ENCODE results near the gene NSD2. TPM values are rescaled to one million over a fixed set of nuclear protein-coding genes. Genes with fewer than 3 reads are reported as not detected.

The NSD2 gene
- total RNA-seq, 4 donors from 2014 or later: 17.3 to 23.6 (median 19.4) TPM

- no peak overlapping the region for H3K4me3 ChIP-seq (ENCODE audit: low read depth, poor library complexity, severe bottlenecking)
- 90 to 92% methylated on average over 12 of the region's 12 CpGs for WGBS, 2 donors
- intact Hi-C loops (cut with DNase I; ENCODE audit: low total_unique reads): no loop called here
- DNase-seq (ENCODE audit: low spot score in 2 of 2): no peak
- TF ChIP-seq POLR2A (IDR thresholded peaks at IDR 0.05): no peak
- TF ChIP-seq CTCF (IDR thresholded peaks at IDR 0.05): no peak
These were observed 102.0 kb downstream of the NSD2 start for GRCh38 chr4:1973218-1973617.

GRCh38 chr4:1973661-1974060, 102.5 kb downstream of the NSD2 start:
- TF ChIP-seq CTCF (IDR thresholded peaks at IDR 0.05): no peak
- TF ChIP-seq POLR2A (IDR thresholded peaks at IDR 0.05): no peak
- intact Hi-C loops (cut with DNase I; ENCODE audit: low total_unique reads): no loop called here
- DNase-seq (ENCODE audit: low spot score in 2 of 2): no peak
- no peak overlapping the region for H3K4me3 ChIP-seq (ENCODE audit: low read depth, poor library complexity, severe bottlenecking)
- 95 to 97% methylated on average over 18 of the region's 18 CpGs for WGBS, 2 donors

- TF ChIP-seq CTCF (IDR thresholded peaks at IDR 0.05): no peak
- TF ChIP-seq POLR2A (IDR thresholded peaks at IDR 0.05): no peak
- DNase-seq (ENCODE audit: low spot score in 2 of 2): peak in 1 of 2 donors; percentile 15
- WGBS, 2 donors: 95 to 97% methylated on average over 8 of the region's 8 CpGs
- no peak overlapping the region for H3K4me3 ChIP-seq (ENCODE audit: low read depth, poor library complexity, severe bottlenecking)
- intact Hi-C loops (cut with DNase I; ENCODE audit: low total_unique reads): no loop called here
These were observed 103.6 kb downstream of the NSD2 start for GRCh38 chr4:1974840-1975239.

- TF ChIP-seq POLR2A (IDR thresholded peaks at IDR 0.05) (no peak), CTCF (IDR thresholded peaks at IDR 0.05) (no peak)
- peak in 1 of 2 donors; percentile 68 for DNase-seq (ENCODE audit: low spot score in 2 of 2)
- 84 to 88% methylated on average over 14 of the region's 14 CpGs for WGBS, 2 donors
- intact Hi-C loops (cut with DNase I; ENCODE audit: low total_unique reads): no loop called here
- no peak overlapping the region for H3K4me3 ChIP-seq (ENCODE audit: low read depth, poor library complexity, severe bottlenecking)
These were observed 104.2 kb downstream of the NSD2 start for GRCh38 chr4:1975391-1975801.

- intact Hi-C loops (cut with DNase I; ENCODE audit: low total_unique reads): no loop called here
- 93 to 95% methylated on average over 9 to 11 of the region's 11 CpGs for WGBS, 2 donors
- DNase-seq (ENCODE audit: low spot score in 2 of 2): no peak
- TF ChIP-seq CTCF (IDR thresholded peaks at IDR 0.05) (no peak), POLR2A (IDR thresholded peaks at IDR 0.05) (no peak)
- H3K4me3 ChIP-seq (ENCODE audit: low read depth, poor library complexity, severe bottlenecking): no peak overlapping the region
These were observed 104.7 kb downstream of the NSD2 start for GRCh38 chr4:1975880-1976279.
